HEK293 (cell line): Measurements from ENCODE around the gene TMEM273.
A peak's percentile ranks its signal among the peaks of the same experiment; 100 is the strongest.
"Not testable (repeated sequence)": the region's sequence is repeated elsewhere in the genome, so short reads cannot be mapped to it uniquely, and the experiment has no call there.

Experiments
- ZNF133 ChIP-seq: fragments of 450-650 bp; formaldehyde crosslinking; IDR thresholded peaks from 2 replicates; pipeline ENCODE4 v1.5.1; 2016; ENCODE audit warnings: missing biosample characterization, missing genetic modification characterization
- ZNF146 ChIP-seq: fragments of 450-650 bp; formaldehyde crosslinking; IDR thresholded peaks from 2 replicates; pipeline ENCODE4 v1.5.1; 2016; ENCODE audit warnings: missing biosample characterization, missing genetic modification characterization
- TF ChIP-seq, protein P1 (sequence below): fragments of 450-650 bp; formaldehyde crosslinking; IDR thresholded peaks from 2 replicates; pipeline ENCODE4 v1.5.1; 2016; ENCODE audit warnings: missing biosample characterization, missing genetic modification characterization

DNA sequence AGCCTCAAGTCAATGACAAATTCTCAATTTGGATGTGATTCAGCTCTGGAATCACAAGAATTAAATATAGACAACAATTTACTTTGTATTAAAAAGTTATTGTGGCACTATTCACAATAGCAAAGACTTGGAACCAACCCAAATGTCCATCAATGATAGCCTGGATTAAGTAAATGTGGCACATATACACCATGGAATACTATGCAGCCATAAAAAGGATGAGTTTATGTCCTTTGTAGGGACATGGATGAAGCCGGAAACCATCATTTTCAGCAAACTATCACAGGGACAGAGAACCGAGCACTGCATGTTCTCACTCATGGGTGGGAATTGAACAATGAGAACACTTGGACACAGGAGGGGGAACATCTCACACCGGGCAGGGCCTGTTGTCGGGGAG is 7.7 kb upstream of the TMEM273 start:
- TF ChIP-seq, protein P1, sequence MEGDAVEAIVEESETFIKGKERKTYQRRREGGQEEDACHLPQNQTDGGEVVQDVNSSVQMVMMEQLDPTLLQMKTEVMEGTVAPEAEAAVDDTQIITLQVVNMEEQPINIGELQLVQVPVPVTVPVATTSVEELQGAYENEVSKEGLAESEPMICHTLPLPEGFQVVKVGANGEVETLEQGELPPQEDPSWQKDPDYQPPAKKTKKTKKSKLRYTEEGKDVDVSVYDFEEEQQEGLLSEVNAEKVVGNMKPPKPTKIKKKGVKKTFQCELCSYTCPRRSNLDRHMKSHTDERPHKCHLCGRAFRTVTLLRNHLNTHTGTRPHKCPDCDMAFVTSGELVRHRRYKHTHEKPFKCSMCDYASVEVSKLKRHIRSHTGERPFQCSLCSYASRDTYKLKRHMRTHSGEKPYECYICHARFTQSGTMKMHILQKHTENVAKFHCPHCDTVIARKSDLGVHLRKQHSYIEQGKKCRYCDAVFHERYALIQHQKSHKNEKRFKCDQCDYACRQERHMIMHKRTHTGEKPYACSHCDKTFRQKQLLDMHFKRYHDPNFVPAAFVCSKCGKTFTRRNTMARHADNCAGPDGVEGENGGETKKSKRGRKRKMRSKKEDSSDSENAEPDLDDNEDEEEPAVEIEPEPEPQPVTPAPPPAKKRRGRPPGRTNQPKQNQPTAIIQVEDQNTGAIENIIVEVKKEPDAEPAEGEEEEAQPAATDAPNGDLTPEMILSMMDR (tag by site-specific recombination): not testable (repeated sequence)
- not testable (repeated sequence) for TF ChIP-seq ZNF133 (tag by site-specific recombination)
- 0 out of 2 replicates have a peak, but pooled peaks have one; percentile 24 for TF ChIP-seq ZNF146
